Effector memory CD4-positive, alpha-beta T cell (primary cell): ENCODE results near the gene TBC1D4.

Experiments used
- DNase-seq, 3 donors: peaks; one replicate each; pipeline ENCODE4 v3.0.0-alpha.2; 2020
- H3K27ac ChIP-seq: 2 replicates; pipeline ENCODE4 v1.7.0; 2013; ENCODE audit warnings: mild to moderate bottlenecking, low read length, moderate library complexity; ENCODE audit not compliant: insufficient read depth, poor library complexity, severe bottlenecking
- H3K27me3 ChIP-seq: replicated peaks from 2 replicates; pipeline ENCODE4 v1.7.0; 2013; ENCODE audit warnings: mild to moderate bottlenecking, low read length; ENCODE audit not compliant: insufficient read depth, control insufficient read depth, poor library complexity, severe bottlenecking
- H3K36me3 ChIP-seq: 2 replicates; pipeline ENCODE4 v1.7.0; 2013; ENCODE audit warnings: mild to moderate bottlenecking, low read length, moderate library complexity; ENCODE audit not compliant: control insufficient read depth, insufficient read depth
- H3K4me1 ChIP-seq: 2 replicates; pipeline ENCODE4 v1.7.0; 2013; ENCODE audit warnings: low read length, mild to moderate bottlenecking; ENCODE audit not compliant: control insufficient read depth, insufficient read depth, poor library complexity, severe bottlenecking
- H3K4me3 ChIP-seq: 2 replicates; pipeline ENCODE4 v1.7.0; 2013; ENCODE audit warnings: low read length, low read depth, mild to moderate bottlenecking; ENCODE audit not compliant: insufficient read depth, poor library complexity, severe bottlenecking
- H3K9me3 ChIP-seq: 2 replicates; pipeline ENCODE4 v1.7.0; 2013; ENCODE audit warnings: mild to moderate bottlenecking, low read length, moderate library complexity; ENCODE audit not compliant: control insufficient read depth

TBC1D4 gene

GRCh38 chr13:75329723-75330122 lies 152.2 kb downstream of the TBC1D4 start:
- Histone ChIP-seq H3K4me3 (no peak overlapping the region), H3K27ac (no peak overlapping the region)
- no peak for DNase-seq

GRCh38 chr13:75329097-75329496 lies 152.9 kb downstream of the TBC1D4 start:
- H3K4me3 ChIP-seq: no peak overlapping the region
- DNase-seq: no peak
- peaks cover 4% of the 10 kb centered on the region for H3K4me1 ChIP-seq
- no peak overlapping the region for H3K27ac ChIP-seq
- H3K9me3 ChIP-seq: no peaks in the 10 kb centered on the region
- H3K27me3 ChIP-seq: no peaks in the 10 kb centered on the region
- H3K36me3 ChIP-seq: no peaks in the 10 kb centered on the region

More at GRCh38 chr13:75329723-75330122, 152.2 kb downstream of the TBC1D4 start:
- H3K27me3 ChIP-seq: no peaks in the 10 kb centered on the region
- H3K4me1 ChIP-seq: peaks cover 4% of the 10 kb centered on the region
- no peaks in the 10 kb centered on the region for H3K9me3 ChIP-seq
- no peaks in the 10 kb centered on the region for H3K36me3 ChIP-seq

GRCh38 chr13:75327135-75327510 lies 154.8 kb downstream of the TBC1D4 start:
- peak overlapping the region; percentile 90 for H3K27ac ChIP-seq
- no peak for DNase-seq

GRCh38 chr13:75326173-75327134 lies 155.5 kb downstream of the TBC1D4 start:
- Histone ChIP-seq H3K27ac (peak overlapping the region; percentile 90), H3K36me3 (no peaks in the 10 kb centered on the region), H3K27me3 (no peaks in the 10 kb centered on the region), H3K4me3 (peak overlapping the region; percentile 70), H3K9me3 (no peaks in the 10 kb centered on the region), H3K4me1 (peaks cover 10% of the 10 kb centered on the region)
- DNase-seq: peak; percentile 19 to 51 (median 37)

More at GRCh38 chr13:75327135-75327510, 154.8 kb downstream of the TBC1D4 start:
- Histone ChIP-seq H3K4me1 (peaks cover 7% of the 10 kb centered on the region), H3K4me3 (peak overlapping the region; percentile 70), H3K36me3 (no peaks in the 10 kb centered on the region), H3K27me3 (no peaks in the 10 kb centered on the region), H3K9me3 (no peaks in the 10 kb centered on the region)

GRCh38 chr13:75325711-75326110 lies 156.3 kb downstream of the TBC1D4 start:
- DNase-seq: no peak
- H3K27ac ChIP-seq: peak overlapping the region; percentile 90
- H3K9me3 ChIP-seq: no peaks in the 10 kb centered on the region
- peak overlapping the region; percentile 70 for H3K4me3 ChIP-seq
- H3K36me3 ChIP-seq: no peaks in the 10 kb centered on the region
- H3K27me3 ChIP-seq: no peaks in the 10 kb centered on the region
- peaks cover 10% of the 10 kb centered on the region for H3K4me1 ChIP-seq

GRCh38 chr13:75324413-75324940 lies 157.5 kb downstream of the TBC1D4 start:
- peaks cover 10% of the 10 kb centered on the region for H3K4me1 ChIP-seq
- peak overlapping the region; percentile 90 for H3K27ac ChIP-seq
- H3K4me3 ChIP-seq: peak overlapping the region; percentile 29
- DNase-seq: no peak
- no peaks in the 10 kb centered on the region for H3K9me3 ChIP-seq
- H3K36me3 ChIP-seq: no peaks in the 10 kb centered on the region
- no peaks in the 10 kb centered on the region for H3K27me3 ChIP-seq

GRCh38 chr13:75321084-75321483 lies 160.9 kb downstream of the TBC1D4 start:
- H3K27me3 ChIP-seq: no peaks in the 10 kb centered on the region
- H3K9me3 ChIP-seq: no peaks in the 10 kb centered on the region
- DNase-seq: no peak
- no peaks in the 10 kb centered on the region for H3K36me3 ChIP-seq
- H3K27ac ChIP-seq: peak overlapping the region; percentile 15
- H3K4me3 ChIP-seq: no peak overlapping the region
- peaks cover 12% of the 10 kb centered on the region for H3K4me1 ChIP-seq

- no peak for DNase-seq
- H3K27me3 ChIP-seq: no peaks in the 10 kb centered on the region
- no peak overlapping the region for H3K27ac ChIP-seq
- no peaks in the 10 kb centered on the region for H3K36me3 ChIP-seq
- no peak overlapping the region for H3K4me3 ChIP-seq
- H3K4me1 ChIP-seq: peaks cover 12% of the 10 kb centered on the region
- no peaks in the 10 kb centered on the region for H3K9me3 ChIP-seq
Observed at GRCh38 chr13:75319254-75319653, 162.7 kb downstream of the TBC1D4 start.

GRCh38 chr13:75318138-75318833 lies 163.7 kb downstream of the TBC1D4 start:
- Histone ChIP-seq H3K27me3 (no peaks in the 10 kb centered on the region), H3K36me3 (no peaks in the 10 kb centered on the region), H3K4me1 (peaks cover 12% of the 10 kb centered on the region), H3K4me3 (no peak overlapping the region), H3K9me3 (no peaks in the 10 kb centered on the region), H3K27ac (peak overlapping the region; percentile 41)
- no peak for DNase-seq
